HG03571 (cell line): ENCODE data around the gene RTL10.
"Not testable (repeated sequence)": the region's sequence is repeated elsewhere in the genome, so short reads cannot be mapped to it uniquely, and the experiment has no call there.

Experiments used
- ATAC-seq: cut with Tn5 transposase; IDR thresholded peaks from one replicate; pipeline ENCODE4 v1.9.1; 2021; ENCODE audit not compliant: unreplicated experiment

RTL10 gene

DNA sequence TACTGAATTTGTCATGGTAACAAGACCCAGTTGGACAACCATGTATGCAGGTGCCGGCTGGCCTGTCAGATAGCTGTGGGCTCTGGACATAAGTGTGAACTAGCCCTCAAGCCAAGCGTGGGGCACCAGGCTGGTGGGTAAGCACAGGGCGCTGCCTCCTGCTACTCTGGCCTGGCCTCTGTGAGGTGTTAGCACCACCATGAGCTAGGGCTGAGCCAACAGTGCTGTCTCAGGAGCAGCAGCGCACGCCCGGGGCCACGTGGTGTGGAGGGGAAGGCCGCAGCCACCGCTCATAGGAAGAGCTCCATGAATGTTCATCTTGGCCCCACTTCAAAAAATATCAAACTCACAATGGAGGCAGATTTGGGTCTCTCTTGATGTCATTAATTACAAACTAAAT lies 35.3 kb upstream of the RTL10 start:
- ATAC-seq: no peak

DNA sequence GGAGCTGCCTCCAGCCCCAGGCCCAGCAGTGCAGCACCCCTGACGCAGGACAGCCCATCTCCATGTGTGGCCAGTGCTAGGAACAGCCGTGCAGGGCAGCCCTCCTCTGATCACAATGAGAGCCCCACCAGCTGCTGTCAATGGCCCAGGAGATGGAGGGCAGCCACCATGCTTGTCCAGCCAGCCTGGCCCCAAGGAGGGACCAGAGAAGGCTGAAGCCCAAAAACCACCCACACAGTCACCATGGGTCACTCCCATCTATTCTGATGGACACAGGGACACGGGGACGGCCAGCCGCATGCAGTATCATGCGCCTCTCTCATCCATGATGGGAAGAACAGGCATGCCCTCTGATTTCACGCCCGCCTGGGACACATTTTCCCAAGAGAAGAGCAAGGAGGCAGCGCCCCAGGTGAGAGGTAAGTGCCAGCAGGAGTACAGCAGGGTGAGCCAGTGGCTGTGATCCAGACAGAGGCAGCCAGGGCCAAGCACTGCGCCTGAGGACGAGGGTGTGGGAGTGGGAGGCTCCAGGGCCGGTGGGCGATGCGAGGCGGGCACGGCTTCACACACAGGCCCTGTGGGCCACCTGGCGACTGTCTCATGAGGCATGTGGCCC lies 33.6 kb upstream of the RTL10 start:
- no peak for ATAC-seq

GRCh38 chr22:19887256-19887985 lies 32.7 kb upstream of the RTL10 start:
- ATAC-seq: no peak

- ATAC-seq: no peak
Observed at GRCh38 chr22:19886605-19887255, 32.1 kb upstream of the RTL10 start.

- no peak for ATAC-seq
Observed at GRCh38 chr22:19885841-19886592, 31.3 kb upstream of the RTL10 start.

DNA sequence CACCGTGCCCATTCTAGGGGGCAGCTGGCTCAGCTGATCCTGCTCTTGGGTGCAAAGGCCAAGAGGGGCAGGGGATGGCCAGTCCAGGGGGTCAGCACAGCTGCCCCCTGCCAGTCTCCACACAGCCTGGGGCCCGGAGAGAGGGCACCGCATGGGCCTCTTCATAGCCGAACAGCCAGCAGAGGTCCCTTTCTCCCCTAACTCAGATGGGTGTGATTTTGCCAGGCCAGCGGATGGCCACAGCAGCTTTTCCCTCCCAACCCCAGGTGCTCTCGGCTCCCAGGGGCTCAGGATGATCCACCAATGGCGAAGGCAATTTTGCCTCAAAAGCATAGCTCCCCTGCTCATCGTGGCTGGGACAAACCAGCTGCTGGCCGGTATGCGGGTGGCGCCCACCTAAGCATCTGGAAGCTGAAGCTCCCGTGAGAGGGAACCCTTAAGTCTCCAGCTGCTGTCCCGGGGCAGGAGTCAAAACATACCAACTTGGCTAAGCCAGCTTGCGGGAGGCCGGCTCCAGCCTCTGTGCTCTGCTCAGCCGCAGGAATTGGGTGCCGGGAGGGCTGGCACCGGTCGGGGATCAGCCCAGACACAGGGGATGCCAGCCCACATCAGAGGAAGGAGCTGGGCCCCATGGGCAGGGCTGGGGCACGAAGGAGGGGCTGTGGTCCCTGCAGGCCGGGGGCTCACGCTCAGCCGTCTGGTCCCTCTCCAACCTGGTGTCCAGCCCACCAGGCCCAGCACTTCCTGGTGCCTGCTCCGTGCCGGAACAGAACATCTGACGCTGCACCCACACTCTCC lies 30.5 kb upstream of the RTL10 start:
- ATAC-seq: no peak

DNA sequence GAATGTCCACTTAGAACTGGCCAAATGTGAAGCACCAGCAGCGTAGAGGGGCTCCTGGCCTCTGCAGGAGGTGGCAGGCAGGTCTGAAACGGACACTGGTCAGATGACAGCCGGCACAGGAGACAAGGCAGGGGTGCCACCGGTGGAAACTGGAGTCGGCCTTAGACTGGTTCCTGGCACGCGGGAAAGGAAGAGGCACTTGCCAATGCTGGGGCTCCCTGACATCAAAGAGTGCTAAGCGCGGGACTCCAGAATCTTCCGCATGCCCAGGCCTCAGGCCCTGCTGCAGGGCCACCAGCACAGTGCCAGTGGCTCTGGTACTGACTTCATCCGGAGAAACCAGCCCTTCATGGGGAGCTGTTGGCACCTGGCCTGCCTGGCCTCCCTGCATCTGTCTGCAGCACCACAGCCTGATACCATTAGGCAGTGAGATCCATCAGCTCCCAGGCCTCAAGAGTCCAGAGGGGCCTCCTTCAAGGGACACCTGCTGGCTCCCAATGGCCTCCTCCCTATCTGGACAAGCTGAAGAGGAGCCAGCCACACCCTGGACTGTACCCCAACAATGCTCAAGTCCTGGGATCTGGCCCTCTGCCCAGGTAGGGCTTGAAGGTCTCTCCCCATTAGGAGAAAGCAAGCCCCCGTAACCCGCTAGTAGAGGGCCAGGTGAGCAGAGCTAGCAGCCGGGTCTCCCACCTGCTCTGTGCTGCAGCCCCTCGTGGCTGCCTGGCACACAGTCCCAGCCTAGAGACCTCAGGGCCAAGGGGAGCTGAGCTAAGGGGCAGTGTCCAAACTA lies 29.7 kb upstream of the RTL10 start:
- ATAC-seq: no peak

- ATAC-seq: not testable (repeated sequence)
Observed at GRCh38 chr22:19883446-19883845, 28.8 kb upstream of the RTL10 start.

DNA sequence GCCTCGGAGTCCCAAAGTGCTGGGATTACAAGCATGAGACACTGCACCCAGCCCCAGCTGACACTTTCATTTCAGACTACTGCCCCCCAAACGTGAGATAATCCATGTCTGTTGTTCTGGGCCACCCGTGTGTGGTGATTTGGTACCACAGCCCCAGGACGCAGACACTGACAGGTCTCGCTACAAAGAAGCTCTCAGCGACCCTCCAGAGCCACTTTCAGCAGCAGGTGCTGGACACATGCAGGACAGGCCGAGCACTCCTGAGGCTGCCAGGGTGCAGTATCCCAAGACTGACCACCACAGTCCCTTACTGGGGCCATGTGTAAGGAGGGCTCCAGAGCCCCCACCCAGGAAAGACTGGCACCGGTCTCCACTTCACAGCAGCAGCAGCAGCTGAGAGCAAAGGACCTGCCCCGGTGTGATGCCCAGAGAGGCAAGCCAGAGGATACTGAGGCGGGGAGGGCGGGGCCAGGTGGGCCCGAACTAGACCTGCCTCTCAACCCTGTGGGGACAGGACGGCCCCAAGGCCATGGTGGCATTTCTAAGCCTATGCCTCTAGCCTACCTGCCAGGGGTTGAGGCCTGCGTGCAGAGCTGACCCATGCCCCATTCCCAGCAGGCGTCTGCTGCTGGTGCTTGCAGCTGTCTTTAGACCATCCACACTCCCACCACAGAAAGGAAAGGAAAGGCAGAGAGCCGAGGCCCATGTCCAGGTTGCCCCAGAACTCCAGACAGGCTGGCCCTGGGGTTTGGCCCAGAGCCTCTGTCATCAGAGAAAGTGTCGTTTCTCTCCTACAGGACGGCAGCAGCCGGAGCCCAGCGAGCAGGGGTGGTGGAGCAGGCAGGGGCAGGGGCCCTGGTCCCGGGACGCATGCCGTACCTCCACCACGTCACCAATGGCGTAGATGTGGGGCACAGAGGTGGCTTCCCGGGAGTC lies 28.0 kb upstream of the RTL10 start:
- ATAC-seq: no peak

GRCh38 chr22:19880786-19881569 lies 26.3 kb upstream of the RTL10 start:
- no peak for ATAC-seq

GRCh38 chr22:19879992-19880785 lies 25.5 kb upstream of the RTL10 start:
- no peak for ATAC-seq

DNA sequence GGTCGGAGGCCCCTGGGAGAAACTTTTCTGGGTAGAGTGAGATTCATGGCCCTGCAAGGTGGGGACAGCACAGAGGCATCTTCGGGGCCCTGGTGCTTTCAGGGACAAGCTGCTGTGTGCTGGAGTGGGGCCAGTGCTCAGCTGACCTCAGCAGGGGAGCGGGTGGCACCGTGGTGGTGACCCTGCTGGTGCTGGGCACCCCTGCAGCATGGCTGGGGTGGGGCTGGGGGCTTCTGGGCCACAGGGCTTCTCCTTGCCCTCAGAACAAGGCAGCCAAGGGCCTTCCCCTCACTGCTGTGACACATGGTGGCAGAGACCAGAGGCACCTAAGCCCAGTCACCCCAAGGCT lies 24.9 kb upstream of the RTL10 start:
- no peak for ATAC-seq

GRCh38 chr22:19879246-19879570 lies 24.5 kb upstream of the RTL10 start:
- ATAC-seq: no peak

DNA sequence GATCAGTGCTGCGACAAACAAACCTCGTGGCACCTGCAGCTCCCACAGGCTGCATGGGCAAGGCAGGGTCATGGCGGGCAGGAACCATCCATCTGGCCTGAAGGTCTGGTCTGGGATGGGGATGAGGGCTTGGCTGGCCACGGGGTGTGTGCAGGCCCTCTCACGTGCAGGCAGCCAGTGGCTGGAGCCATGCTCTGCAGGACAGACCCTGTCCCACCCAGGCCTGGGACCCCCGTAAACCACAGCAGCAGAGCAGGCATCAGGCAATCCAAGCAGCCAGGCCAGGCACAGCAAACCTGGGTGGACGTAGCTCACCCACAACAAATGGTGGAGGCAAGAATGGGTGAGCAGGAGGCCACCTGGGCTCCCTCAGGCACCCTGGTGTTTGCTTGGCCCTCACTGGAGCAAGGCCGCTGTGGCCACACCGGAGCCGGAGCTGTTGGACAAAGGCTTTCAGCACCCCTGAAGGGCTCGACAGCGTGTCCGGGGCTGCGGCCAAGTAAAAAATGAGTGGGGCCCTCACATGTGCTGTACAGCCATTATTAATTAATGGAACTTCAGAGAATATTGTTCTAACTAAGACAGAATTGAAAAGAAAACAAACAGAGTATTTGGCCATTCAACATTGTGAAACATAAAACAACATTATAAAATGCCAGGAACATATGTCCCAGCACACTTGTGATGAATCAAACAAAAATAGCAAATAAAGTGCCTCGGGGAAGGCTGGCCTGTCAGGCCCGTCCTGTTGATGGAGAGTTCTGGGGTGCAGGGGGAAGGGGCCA lies 24.0 kb upstream of the RTL10 start:
- ATAC-seq: no peak

- no peak for ATAC-seq
Observed at GRCh38 chr22:19877626-19878339, 23.1 kb upstream of the RTL10 start.

DNA sequence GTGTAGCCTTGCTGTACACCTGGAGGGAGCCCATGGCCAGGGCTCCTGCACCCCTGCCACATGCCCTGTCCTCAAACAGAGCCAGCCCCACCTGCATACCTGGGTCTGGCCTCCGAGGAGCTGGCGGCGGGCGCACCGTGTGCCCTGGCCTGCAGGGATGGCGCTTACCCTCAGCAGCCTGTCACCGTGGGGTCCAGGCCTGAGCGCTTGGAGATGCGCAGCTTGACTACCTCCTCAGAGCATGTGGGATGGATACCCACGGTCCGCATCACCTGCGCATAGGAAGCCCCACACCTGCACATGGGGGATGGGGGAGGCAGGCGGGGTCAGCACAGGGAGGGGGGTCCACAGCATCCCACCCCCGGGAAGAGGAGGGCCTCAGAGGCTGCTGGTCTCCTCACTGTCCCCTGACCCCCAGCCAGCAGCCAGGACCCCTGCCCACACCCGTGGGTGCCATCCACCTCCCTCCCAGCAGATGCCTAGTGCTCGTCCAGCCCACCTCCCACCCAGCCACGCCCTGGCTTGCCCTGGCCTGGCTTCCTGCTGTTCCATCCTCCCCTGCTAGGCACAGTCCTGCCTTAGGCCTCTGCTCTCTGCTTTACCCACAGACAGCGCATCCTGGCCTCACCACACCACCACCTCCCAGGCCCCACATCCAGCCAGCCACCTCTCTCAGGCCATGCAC lies 22.4 kb upstream of the RTL10 start:
- no peak for ATAC-seq
